ENCODE results near the gene LAMA2.

LAMA2 gene

DNA sequence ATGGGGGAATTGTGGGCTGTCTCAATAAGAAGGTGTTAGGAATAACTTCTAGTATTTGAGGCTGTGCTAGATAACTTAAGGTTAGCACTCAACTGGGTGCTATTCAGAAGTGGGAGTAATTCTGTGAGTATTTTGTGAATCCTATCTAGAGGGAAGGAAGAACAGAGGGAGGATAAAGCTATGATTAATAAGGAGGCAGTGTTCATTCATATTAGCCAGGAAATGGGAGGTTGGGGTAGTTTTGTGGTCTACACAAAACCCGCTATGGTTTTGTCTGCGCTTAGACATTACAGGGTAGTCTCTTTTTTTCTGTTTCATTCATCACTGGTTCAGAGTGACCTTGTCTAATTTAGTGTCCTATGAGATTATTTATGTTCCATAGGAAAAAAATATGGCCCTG lies 486.0 kb downstream of the LAMA2 start:
- DNase-seq (ENCODE audit: low read depth in 2 of 2) = no peak

DNA sequence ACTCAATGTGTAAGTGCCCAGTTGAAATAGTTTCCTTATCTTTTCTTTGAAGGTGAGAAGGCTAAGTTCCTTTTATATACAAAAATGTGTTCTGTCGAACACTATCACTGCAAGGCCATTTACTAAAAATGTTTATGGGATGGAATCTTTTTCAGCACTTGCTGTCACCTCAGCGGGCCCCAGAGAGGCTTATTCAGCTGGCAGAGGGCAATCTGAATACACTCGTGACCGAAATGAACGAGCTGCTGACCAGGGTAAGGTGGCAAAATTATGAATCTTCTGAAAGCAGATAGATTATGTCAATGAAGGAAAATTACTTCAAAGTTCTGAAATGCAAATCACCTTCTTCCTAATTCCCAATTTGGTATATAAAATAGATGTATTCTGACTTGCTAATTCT lies 486.8 kb downstream of the LAMA2 start:
- no peak for DNase-seq (ENCODE audit: low read depth in 2 of 2)

DNA sequence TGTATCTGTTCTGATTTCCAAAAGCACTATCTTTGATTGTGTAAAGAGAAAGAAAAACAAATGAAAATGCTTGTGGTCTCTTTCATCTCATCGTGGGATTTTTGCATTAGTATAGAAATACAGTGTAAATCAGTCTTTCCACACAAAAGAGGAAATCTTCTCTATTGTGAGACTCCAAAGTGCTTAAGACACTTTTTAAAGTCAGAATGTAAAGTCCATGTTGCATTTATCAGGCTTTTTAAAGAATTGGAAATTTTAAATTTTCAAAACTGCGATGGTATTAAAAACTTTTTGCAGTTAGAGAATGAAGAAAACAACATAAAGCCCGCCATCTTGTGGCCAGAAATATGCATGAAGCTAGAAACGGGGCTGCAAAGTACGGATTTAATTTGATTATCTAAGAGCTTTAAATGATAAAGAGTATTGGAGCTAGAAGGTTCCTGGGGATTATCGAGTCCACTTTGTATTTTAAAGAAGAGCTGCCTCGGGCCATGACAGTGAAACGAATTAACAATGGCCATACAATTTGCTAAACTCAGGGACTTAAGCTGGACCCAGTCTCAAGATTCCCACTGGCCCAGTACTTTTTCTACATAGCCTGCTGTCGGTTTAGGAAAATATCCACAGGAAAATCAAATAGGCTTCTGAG lies 487.5 kb downstream of the LAMA2 start:
- DNase-seq (ENCODE audit: low read depth in 2 of 2) = peak in 1 of 2 donors; percentile 17

DNA sequence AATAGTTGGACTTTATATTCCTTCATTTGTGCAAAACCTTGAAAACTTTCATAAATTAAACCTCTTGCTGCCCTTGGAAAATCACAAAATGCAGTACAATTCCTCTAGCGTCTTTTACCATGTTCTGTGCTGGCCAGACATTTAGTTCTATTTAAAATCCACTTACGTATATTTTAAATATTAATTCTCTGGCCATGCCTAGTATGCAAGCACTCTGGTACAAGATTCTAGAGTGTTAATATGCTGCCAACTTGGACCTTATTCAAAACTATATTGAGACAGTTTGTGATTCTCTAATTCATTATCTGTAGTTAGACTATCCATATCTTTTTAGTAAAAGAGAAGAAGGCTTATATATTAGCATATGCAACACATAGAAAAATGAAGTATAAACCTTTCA lies 498.9 kb downstream of the LAMA2 start:
- DNase-seq (ENCODE audit: low read depth in 2 of 2) = no peak

DNA sequence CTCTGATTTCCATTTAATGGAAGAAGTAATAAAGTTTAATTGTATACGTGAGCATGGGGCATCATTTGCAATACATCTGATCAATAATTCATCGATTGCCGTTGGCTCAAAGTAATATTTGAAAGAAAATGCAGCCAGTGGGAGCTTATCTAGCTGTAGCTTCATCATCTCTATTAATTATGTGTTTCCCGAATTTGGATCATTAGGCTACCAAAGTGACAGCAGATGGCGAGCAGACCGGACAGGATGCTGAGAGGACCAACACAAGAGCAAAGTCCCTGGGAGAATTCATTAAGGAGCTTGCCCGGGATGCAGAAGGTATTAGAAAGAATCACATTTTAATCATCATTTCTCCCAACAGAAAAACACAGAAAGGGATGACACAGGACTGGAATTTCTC lies 500.0 kb downstream of the LAMA2 start:
- DNase-seq (ENCODE audit: low read depth in 2 of 2) = no peak

DNA sequence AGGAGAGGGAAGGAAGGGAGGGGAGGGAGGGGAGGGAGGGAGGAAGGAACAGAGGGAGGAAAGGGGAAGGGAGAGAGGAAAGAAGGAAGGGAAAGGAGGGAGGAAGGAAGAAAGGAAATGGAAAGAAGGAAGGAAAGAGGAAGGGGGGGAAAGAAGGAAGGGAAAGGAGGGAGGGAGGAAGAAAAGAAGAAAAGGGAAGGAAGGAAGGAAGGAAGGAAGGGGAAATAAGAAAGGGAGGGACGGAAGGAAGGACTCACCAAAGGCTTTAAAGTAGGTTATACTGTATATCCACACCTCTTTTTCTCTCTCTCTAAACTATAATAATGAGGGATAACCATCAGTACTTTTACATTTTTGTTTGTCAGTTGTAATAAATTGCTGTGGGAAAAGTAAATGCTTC lies 502.2 kb downstream of the LAMA2 start:
- DNase-seq (ENCODE audit: low read depth in 2 of 2) = no peak

DNA sequence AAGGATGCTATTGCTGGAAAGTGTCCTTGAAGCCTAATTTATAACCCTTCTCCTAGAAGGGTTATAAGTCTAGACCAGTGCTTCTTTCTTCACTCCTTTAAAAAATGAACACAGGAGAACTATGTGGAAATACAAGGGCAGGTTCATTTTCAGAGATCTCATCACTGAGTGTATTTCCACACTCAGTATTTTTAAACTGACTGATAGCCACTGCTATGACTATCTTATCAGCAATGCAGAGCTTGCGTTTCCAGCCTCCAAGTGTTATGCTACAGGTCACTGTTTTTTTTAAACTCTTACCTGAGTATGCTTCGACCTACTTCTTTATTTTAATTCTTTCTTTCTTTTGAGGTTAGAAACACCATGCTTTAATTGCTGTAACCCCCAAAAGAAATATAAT lies 508.0 kb downstream of the LAMA2 start:
- no peak for DNase-seq (ENCODE audit: low read depth in 2 of 2)

DNA sequence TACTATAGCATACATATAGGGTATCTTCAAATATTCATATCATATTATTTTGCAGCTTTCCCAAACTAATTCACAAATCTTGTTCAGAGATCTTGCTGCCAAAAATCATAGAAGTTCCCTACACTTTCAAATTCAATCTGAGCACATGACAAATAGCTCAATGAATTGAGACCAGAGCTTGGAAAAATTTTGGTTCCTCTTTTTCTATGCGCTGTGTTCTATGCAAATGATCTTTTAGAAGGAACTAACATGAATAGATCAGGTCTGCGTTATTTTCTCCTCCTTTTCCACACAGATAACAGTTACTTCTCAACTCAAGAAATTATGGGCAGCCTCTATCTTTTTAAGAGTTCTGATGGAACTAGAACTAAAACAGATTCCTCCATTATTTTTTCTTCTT lies 510.7 kb downstream of the LAMA2 start:
- no peak for DNase-seq (ENCODE audit: low read depth in 2 of 2)

DNA sequence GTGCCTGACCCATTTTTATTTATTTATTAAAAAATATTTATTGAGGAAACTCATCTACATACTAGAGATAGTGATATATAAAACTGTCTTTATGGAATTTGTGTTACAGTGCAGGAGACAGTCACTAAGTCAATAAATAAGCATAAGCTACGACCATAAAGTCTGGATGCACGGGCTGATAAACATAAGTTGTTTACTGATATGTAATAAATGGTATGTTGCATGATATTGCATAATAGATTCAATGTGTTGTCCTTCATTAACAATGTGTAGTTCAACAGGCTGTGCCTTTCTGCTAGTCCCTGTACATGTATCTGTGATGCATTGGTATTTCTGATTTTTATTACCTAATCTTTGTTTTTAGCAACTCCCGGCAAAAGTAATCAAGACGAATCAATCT lies 515.8 kb downstream of the LAMA2 start:
- DNase-seq (ENCODE audit: low read depth in 2 of 2) = no peak

DNA sequence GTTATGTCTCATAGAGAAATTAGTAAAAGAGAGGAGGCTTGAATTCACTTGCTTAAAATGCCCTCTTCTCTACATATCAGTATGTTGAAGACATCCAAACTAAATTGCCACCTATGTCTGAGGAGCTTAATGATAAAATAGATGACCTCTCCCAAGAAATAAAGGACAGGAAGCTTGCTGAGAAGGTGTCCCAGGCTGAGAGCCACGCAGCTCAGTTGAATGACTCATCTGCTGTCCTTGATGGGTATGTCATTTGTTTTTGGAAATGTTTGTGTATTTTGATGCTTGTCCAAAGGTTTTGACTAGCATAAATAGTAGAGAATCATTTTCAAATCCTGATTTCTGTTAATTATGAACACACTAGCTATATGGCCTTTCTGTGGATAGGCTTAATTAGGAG lies 519.3 kb downstream of the LAMA2 start:
- no peak for DNase-seq (ENCODE audit: low read depth in 2 of 2)

DNA sequence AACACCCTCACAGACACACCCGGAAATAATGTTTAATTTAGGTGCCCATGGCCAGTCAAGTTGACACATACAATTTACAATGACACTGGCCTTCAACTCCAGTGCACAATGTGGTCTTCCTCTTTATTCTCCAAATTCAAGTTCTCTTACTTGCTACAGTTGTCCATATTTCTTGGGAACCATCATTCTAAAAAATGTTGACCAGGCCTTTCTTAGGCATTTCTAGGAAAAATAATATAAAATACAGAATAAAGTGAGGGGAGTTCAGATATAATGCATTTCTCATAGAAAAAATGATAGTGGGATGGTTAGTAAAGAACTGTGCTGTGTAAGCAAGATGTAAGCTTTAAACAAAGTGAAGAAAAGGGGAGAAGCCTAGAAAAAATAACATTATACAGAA lies 528.2 kb downstream of the LAMA2 start:
- no peak for DNase-seq (ENCODE audit: low read depth in 2 of 2)

DNA sequence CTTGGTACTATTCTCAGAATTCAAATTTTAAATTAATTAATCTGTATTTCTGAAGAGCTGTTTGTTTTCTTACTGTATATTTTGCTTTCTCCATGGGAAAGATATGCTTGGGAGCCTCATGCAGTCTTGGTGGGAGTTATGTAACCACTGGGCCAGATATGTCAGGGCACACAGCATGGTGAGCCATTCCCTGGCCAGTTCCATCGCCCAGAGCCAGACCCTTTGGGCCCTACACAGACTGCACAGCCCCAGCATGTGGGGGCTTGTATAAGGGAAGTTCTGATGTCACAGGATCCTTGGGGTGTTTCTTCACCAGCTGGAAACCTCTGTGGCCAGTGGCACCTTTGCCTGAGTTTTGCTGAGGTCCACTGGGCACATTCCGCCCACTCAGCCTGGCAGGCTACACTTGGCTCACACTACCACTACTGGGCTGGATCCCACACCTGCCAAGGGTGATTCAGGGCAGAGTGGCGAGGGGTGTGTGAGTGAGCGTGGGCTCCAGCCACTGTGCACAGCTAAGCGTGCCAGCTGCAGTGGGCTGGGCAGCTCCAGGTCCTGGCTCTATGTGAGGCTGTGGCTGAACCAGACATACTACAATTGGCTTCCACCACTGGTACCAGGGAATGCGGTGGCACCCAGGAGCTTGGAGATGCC lies 533.5 kb downstream of the LAMA2 start:
- DNase-seq (ENCODE audit: low read depth in 2 of 2) = no peak

DNA sequence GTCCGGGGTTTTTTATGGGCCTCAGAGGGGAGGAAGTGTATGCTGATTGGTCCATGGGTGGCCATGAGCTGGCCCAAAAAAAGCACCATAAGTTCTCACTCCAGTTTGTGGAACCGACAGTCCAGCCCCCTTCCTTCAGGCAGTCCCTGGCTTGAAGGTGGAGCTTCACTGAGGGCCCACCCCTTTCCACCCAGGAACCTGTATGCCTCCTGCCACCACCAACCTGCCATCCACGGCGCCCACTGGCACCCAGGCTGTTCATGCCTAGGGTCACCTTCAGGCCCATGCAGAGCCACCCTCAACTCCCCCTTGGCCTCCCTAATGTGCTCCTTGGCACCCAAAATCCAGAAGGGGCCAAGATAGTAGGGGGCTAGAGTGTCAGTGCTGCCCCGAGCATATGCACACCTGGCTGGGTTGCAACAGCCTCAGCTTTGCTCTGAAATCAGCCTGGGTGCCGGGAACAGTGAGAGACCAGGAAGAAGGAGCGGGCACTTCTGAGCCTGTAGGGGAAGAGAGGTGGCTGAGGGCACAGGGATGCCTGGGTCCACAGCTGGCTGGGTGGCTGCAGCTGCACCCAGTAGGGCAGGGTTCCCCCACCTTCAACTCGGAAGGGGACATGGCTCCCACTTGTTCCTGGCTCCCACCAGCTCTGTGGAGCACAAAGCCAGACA lies 534.6 kb downstream of the LAMA2 start:
- DNase-seq (ENCODE audit: low read depth in 2 of 2) = no peak

DNA sequence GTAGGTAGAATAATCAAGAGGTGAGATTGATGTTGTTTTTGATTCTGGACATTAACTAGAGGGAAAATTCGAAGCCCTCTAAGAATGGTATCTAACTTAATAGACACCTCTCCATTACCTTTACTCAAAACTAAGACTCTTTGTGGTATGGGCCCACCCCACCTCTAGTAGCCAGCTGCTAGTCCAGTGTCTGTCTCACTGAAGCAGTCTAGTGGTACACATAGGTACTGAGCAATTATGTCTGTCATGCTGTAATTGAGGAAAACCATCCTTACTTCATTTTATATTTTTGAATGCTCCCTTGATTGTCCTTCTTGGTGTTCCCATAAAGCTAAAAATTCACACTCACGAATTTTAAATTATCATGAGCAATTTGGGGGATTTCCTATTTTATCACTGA lies 536.4 kb downstream of the LAMA2 start:
- no peak for DNase-seq (ENCODE audit: low read depth in 2 of 2)

DNA sequence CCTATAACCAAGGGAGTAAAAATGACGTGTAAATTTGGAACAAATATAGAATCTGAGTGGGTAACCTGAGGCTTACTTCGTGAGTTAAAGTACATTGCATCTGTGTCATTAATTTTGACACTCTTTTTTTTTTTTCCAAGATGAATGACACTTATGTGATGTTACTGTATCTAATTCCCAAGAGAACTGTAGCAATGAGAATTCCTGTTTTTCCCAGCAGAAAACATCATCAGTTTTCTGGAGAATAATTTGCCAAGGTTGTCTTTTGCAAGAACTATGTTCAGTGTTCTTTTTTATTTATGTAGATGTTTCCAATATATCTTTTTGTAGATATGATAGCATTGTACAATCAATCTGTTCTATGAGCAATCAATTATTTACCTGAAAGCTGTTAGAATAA lies 543.4 kb downstream of the LAMA2 start:
- DNase-seq (ENCODE audit: low read depth in 2 of 2) = no peak

DNA sequence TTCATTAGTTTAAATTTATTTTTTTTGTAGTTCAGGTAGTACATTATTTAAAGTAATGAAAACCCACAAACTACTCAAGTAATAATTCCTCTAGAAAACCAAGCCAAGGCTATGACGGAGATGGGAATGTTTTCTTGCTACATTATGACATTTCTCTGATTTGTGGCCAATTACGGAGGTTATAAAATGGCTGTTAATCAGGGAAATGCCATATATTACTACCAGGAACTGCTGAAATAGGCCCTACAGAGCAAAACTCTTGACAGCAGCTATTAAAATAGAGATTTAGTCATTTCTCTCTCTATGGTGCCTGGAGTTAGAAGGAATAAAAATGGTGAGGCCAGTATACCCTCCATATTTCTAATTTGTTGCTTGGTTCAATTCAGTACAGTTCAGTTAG lies 547.0 kb downstream of the LAMA2 start:
- no peak for DNase-seq (ENCODE audit: low read depth in 2 of 2)

DNA sequence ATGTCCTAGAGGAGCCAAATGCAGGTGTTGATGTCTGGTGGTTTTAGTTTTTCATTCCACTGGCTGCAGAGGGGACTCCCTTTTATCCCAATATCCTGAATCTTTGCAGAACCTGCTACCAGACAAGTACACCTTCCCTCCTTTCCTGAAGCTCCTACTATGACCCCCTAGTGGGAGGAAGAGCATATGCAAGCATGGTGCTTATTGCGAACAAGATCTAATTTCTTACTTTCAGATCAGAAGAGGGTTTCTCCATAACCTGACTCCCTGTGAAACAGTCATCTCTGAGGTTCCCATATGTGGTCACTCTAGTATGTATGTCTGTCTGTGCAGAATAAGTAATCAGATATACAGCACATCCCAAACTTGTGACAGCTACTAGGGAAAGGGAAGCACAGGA lies 549.8 kb downstream of the LAMA2 start:
- no peak for DNase-seq (ENCODE audit: low read depth in 2 of 2)

DNA sequence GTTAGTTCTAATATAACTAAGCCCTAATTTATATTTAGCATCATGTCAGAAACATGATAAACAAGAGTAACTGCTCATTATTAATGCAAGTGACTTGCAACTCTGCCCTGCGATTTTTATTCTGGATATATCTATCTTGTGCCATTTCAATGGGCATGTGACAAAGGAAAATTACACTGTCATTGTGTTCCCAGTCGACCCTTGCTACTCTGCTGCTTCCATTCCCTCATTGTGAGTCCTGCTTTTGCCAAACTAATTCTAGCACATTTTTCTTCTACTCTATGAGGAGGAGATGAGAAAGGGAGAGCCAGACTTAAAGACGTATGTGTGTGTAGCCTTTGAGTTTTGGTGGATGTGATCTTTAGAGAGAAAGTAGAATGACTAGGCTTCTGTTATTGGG lies 551.2 kb downstream of the LAMA2 start:
- DNase-seq (ENCODE audit: low read depth in 2 of 2) = no peak

DNA sequence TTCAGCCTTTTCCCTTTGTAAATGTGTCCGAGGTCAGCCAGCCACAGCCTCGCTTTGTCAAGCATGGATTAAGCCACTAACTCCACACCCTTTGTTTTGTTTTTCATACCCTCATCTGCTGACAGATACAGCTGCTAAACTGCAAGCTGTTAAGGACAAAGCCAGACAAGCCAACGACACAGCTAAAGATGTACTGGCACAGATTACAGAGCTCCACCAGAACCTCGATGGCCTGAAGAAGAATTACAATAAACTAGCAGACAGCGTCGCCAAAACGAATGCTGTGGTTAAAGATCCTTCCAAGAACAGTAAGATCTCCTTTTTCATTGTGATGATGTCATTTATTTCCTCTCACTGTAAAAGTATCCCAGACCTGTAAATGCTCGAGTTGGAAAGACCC lies 557.8 kb downstream of the LAMA2 start:
- DNase-seq (ENCODE audit: low read depth in 2 of 2) = no peak

DNA sequence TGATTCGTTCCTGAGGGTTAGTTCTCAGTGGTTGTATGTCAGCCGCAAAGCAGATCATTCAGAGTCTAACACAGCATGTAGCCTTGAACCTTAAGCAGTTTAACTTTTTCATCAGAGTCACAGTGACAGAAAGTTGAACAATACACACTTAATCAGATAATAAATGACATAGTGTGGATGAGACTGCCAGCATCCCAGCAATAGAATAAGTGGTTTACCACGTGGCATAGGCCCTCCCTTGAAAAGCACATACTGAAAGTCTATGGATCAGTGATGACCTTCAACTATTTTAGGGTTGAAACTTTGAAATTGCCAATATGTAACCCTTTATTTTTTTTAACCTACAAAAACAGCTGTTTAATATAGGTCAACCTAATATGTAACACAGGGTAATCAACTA lies 561.7 kb downstream of the LAMA2 start:
- DNase-seq (ENCODE audit: low read depth in 2 of 2) = no peak

DNA sequence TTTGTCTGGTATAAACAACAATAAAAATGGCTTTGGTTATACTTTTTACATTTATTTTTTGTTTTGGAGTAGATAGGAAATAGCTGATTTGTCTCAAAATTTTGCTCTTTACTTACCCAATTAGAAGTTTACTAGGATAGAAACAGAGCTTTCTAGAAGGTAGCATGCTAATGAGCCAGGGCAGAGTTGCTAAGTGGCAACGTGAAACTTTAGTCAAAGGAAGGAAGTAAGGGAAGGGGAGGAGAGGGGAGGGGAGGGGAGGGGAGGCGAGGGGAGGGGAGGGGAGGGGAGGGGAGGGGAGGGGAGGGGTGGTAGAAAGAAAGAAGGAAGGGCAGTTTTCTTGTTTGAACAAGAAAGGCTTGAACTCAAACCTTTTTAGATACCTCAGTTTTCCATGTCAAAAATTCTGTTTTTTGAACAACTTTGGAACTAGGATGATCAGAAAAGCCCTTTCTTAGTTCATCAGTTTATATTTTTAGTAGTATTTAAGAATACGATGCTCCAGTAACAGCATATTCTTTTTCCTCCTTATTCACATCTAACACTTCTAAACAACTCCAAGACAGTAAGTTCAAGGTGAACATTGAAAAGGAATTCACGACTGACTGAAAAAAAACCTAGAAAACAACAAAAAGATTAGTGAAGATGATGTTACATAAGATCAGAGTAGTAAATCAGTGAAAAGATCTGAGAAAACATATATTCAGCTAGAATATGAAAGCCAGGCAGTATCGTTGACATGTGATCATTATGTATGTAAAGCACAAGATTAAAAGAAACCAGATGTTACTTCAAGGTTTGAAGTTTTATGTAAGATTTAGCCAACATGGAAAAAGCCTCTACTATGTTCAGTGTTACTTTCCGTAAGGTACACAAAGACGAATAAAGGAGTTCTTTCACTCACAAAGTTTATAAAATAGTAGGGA lies 563.6 kb downstream of the LAMA2 start:
- no peak for DNase-seq (ENCODE audit: low read depth in 2 of 2)

DNA sequence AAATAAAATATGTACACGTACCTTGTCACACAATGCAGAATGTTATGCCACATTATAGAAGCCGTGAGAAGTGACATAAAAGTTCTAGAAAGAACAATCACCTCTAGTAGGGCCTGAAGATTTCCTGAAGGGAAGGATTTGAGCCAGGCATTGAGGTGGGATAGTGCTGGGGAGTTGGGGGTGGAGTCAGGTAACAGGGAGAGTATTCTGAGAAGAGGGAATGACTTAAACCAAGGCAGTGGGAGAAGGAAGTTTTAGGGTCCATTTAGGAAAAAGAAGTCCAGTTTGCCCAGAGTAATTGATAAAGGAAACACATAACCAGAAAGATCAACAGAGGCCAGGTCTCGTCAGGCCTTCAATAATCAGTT lies 564.2 kb downstream of the LAMA2 start:
- no peak for DNase-seq (ENCODE audit: low read depth in 2 of 2)
